ENCODE data around the gene CLEC16A.

DNA sequence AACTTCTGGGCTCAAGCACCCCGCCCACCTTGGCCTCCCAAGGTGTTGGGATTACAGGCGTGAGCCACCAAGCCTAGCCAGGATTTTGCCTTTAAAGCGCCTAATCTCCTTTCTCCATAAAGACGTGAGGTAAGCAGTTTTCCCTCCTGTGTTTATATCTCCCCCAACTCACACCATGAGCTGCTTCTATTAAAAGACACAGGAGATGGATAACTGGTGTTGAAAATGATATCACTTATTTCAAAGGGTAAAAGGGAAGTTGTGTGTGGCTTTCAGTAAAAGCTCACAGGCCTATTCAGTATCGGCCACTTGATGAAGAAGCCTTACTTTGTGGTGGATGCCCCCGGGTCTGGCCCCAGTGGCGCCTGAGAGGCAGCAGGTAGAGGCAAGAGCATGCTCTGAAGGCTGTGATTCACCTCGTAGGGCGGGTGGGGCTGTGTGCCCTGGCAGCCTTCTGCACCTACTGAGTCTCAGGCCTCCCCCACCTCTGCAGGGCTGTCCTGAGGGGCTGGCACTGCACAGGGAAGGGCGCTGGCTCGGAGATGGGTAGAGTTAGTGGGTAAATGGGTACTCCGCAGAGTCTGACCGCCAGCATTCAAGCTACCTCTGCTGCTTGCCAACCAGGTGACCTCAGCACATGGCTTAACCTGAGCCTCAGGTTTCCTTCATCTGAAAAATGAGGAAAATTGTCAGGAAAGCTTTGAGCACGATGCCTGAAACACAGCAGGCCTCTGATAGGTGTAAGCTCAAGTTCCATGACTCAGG, 146.8 kb downstream of the CLEC16A start:
- TF ChIP-seq POLR2A (IDR thresholded peaks at IDR 0.05; ENCODE audit: low read length) (no peak), GATA1 (IDR thresholded peaks at IDR 0.05; ENCODE audit: low read depth, low read length) (no peak)
